HG03045 (cell line): ENCODE measurements around the gene ZNF708.
A peak's percentile ranks its signal among the peaks of the same experiment; 100 is the strongest.
"Not testable (repeated sequence)": the region's sequence is repeated elsewhere in the genome, so short reads cannot be mapped to it uniquely, and the experiment has no call there.

ENCODE experiments used
- ATAC-seq: cut with Tn5 transposase; IDR thresholded peaks from one replicate; pipeline ENCODE4 v1.9.1; 2021; ENCODE audit warnings: mild to moderate bottlenecking, moderate library complexity; ENCODE audit not compliant: unreplicated experiment

Gene ZNF708

GRCh38 chr19:21328885-21329605 lies at the start of gene ZNF708:
Gene ZNF708, minus strand, starts transcription at chr19:21329410. Its CDS starts 198 bp downstream, at chr19:21329212.
- ATAC-seq: peak; percentile 98

GRCh38 chr19:21362291-21362690 lies 33.1 kb upstream of the ZNF708 start:
- ATAC-seq: no peak

- peak; percentile 96 for ATAC-seq
These were observed 29.7 kb upstream of the ZNF708 start, which contains the start of gene ZNF738 for GRCh38 chr19:21358768-21359451. Gene ZNF738, plus strand, starts transcription at chr19:21359000. Its CDS starts 141 bp downstream, at chr19:21359141.

- ATAC-seq: no peak
These were observed 23.6 kb upstream of the ZNF708 start for GRCh38 chr19:21352830-21353229.

- ATAC-seq: not testable (repeated sequence)
These were observed 15.6 kb upstream of the ZNF708 start for GRCh38 chr19:21344841-21345240.

DNA sequence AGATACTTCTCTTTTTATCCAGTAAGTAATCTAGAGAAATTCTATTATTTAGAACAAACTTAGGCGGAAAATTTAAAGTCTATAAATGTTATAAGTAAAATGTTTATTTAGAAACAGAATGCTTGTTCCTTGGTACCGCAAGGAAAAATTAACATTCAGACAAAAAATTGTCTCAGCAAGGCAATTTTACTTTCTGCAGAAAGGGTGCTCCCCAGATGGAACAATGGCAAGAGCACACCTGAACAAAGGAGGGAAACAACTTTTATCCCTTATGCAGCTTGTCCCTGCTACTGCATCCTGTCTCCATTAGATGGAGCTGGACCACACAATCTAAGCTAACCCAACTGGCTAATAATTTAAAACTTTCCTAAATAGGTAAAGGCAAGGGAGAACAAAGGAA lies 6.5 kb upstream of the ZNF708 start:
- no peak for ATAC-seq

DNA sequence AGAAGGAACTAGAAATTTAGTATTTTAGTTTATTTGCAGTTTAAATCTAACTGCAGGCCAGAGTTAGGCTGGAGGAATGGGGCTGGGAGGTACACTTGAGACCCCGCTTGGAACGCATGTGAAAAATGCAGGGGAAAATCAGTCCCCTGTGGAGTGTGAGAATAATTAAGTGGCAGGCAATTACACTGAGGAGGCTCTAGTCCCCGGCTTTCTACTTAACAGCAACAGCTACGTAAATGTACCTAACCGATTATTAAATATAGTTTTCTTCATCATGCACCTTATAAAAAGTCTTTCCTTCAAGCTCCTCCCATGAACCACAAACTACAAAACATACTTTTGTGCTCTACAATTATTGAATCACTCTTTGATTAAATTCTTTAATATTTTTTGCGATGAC lies 804 bp downstream of the ZNF708 start:
- ATAC-seq: no peak

GRCh38 chr19:21326169-21326568 lies 3.0 kb downstream of the ZNF708 start:
- ATAC-seq: no peak

- ATAC-seq: no peak
These were observed 6.2 kb downstream of the ZNF708 start for GRCh38 chr19:21323000-21323399.

DNA sequence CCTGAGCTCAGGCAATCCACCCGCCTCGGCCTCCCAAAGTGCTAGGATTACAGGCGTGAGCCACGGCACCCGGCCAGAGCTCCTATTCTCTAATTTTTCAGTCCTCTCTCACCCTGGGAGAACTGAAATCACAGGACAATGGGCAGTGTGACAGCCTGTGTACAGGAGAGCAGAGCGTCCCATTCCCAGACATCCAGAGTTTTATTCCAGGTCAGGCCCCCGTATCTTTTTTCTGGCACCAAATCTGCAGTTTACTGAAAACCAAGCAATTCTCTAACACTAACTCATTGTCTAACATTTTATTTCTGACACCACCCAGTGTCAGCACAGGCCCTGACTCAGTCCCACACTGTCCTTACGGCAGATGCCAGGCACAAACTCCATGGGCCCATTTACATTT lies 6.7 kb downstream of the ZNF708 start:
- ATAC-seq: no peak

GRCh38 chr19:21321996-21322395 lies 7.2 kb downstream of the ZNF708 start:
- ATAC-seq: no peak

- ATAC-seq: no peak
These were observed 8.1 kb downstream of the ZNF708 start for GRCh38 chr19:21321134-21321533.

DNA sequence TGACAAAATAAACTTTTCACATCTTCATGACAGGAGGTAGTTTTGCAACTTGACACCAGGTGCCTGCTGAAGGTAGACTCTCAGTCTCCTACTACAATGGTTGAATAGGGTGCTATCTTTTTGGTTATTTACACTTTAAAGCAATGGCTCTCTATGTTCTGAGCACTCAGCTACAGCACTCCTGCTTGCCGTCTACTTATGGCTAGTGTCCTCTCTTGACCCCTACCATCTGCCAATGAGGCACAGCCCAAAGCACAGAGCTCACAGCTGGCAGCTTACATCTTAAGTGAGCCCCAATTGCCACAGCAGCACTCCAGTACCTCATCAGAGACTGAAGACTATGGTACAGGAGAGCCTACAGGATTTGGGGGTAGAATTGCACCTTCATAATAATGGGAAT lies 11.4 kb downstream of the ZNF708 start:
- no peak for ATAC-seq

DNA sequence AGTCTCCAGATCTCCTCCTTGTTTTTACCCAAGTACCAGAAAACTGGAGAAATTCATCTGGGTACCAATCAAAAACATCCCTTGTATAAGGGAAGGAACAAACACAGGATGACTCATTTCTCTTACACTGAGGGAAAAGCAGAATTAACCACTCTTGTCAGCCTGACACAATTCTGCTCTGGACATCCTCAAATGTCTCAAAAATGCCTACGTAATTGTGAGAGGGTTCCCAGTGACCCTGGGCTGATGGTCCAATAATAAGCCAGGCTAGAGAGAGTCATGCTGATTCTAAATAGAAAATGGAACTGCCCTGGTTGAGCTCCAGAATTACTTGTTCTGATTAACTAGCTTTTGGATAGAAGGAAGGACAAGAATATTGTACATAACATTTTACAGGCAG lies 14.5 kb downstream of the ZNF708 start:
- no peak for ATAC-seq

DNA sequence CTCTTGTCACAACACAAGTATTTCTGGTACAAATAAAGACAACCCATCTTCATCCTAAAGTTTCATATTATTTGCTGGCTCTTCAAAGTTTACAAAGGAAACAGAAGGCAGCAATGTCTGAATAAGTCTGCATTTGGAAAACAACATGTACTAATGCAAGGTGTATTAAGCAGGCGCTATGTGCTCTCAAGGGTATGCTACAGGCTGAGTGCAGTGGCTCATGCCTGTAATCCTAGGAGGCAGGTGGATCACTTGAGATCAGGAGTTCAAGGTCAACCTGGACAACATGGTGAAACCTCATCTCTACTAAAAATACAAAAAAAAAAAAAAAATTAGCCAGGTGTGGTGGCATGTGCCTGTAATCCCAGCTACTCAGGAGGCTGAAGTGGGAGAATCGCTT lies 16.4 kb downstream of the ZNF708 start:
- not testable (repeated sequence) for ATAC-seq

DNA sequence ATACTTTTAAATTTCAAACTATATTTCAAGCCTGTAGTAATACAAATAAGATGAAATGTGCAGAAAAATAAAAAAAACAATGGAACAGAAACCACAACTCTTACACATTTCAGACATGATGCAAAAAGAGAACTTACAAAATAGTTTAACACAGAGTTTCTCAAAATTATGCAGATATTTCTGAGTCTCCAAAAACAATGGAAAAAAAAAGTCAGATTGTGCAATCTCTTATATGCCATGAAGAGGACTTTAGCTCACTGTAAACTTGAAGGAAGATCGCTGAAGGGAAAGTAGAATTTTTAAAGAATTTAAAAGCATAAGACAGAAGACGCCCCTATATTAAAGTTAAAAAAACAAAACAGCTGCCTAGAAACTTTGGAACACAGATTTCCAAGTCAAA lies 20.4 kb downstream of the ZNF708 start:
- ATAC-seq: no peak

- not testable (repeated sequence) for ATAC-seq
These were observed 22.2 kb downstream of the ZNF708 start for GRCh38 chr19:21306881-21307479.

- ATAC-seq: not testable (repeated sequence)
These were observed 35.4 kb downstream of the ZNF708 start for GRCh38 chr19:21293768-21294167.

GRCh38 chr19:21269813-21270212 lies 59.4 kb downstream of the ZNF708 start:
- ATAC-seq: no peak

DNA sequence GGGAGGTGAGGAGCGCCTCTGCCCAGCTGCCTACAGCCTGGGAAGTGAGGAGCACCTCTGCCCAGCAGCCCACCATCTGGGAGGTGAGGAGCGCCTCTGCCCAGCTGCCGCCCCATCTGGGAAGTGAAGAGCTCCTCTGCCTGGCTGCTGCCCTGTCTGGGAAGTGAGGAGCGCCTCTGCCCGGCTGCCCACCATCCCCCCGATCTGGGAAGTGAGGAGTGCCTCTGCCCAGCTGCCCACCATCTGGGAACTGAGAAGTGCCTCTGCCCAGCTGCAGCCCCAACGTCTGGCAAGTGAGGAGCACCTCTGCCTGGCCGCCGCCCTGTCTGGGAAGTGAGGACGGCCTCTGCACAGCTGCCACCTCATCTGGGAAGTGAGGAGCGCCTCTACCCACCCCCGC lies 64.3 kb downstream of the ZNF708 start:
- ATAC-seq: no peak

GRCh38 chr19:21264416-21264815 lies 64.8 kb downstream of the ZNF708 start:
- ATAC-seq: no peak

- ATAC-seq: not testable (repeated sequence)
These were observed 68.3 kb downstream of the ZNF708 start for GRCh38 chr19:21260848-21261381.
